Activated B cell treated with CpG ODN at 0.5 μM for 24 hours (primary cell): ENCODE measurements around the gene PDE4B. TPM values are rescaled to one million over a fixed set of nuclear protein-coding genes. Genes with fewer than 3 reads are reported as not detected.
"Not testable (repeated sequence)": the region's sequence is repeated elsewhere in the genome, so short reads cannot be mapped to it uniquely, and the experiment has no call there.

Experiments
- ATAC-seq: fragments of 200-7000 bp; cut with Tn5 transposase; one replicate; pipeline ENCODE4 v1.10.0; 2021; ENCODE audit warnings: low read depth, mild to moderate bottlenecking, moderate library complexity
- CTCF ChIA-PET: fragments of 350-600 bp; sonication (Branson Sonifier 250); formaldehyde crosslinking; loops from one replicate; lab custom pipeline; 2021; ENCODE audit warnings: antibody characterized with exemption; lab: Charles Lee
- POLR2A ChIA-PET: fragments of 350-600 bp; sonication (Branson Sonifier 250); formaldehyde crosslinking; loops from one replicate; lab custom pipeline; 2021; ENCODE audit warnings: antibody characterized with exemption; lab: Charles Lee
- DNase-seq: peaks from one replicate; pipeline ENCODE4 v3.0.0; 2022
- H3K27ac Mint-ChIP-seq: one replicate; pipeline ENCODE4 v1.8.0; 2020; ENCODE audit warnings: mixed read lengths
- H3K27me3 Mint-ChIP-seq: one replicate; pipeline ENCODE4 v1.8.0; 2021; ENCODE audit warnings: mixed read lengths
- H3K36me3 Mint-ChIP-seq: one replicate; pipeline ENCODE4 v1.8.0; 2021; ENCODE audit warnings: low read depth, mixed read lengths
- H3K4me1 Mint-ChIP-seq: one replicate; pipeline ENCODE4 v1.8.0; 2021; ENCODE audit warnings: mixed read lengths
- H3K4me3 Mint-ChIP-seq: one replicate; pipeline ENCODE4 v1.8.0; 2020; ENCODE audit warnings: mild to moderate bottlenecking, mixed read lengths
- H3K9me3 Mint-ChIP-seq: one replicate; pipeline ENCODE4 v1.8.0; 2020; ENCODE audit warnings: mixed read lengths
- CTCF ChIP-seq: fragments of 200-600 bp; IDR thresholded peaks from one replicate; pipeline ENCODE4 v1.8.0; 2022; ENCODE audit warnings: antibody characterized with exemption, mild to moderate bottlenecking
- intact Hi-C: fragments of 100-400 bp; cut with micrococcal nuclease; formaldehyde crosslinking; loops from one replicate; pipeline ENCODE4 v1.15.1; 2024
- total RNA-seq: library from RNA; stranded (reverse); gene quantifications from 2 replicates; pipeline ENCODE4 v1.2.3, GENCODE V29; 2022

PDE4B gene
- total RNA-seq, 1 donor from 2014 or later: 84.1 TPM

GRCh38 chr1:65844296-65844695 is 51.6 kb downstream of the PDE4B start:
- H3K27me3 Mint-ChIP-seq: peaks cover 1% of the 10 kb centered on the region
- ChIA-PET POLR2A (no interaction called here), CTCF (no interaction called here)
- H3K9me3 Mint-ChIP-seq: peaks cover 3% of the 10 kb centered on the region
- intact Hi-C loops: no loop called here
- no peak for DNase-seq
- H3K27ac Mint-ChIP-seq: no peak overlapping the region
- ATAC-seq: no peak
- H3K4me1 Mint-ChIP-seq: no peaks in the 10 kb centered on the region
- no peaks in the 10 kb centered on the region for H3K36me3 Mint-ChIP-seq
- no peak for TF ChIP-seq CTCF
- H3K4me3 Mint-ChIP-seq: no peak overlapping the region

- CTCF ChIA-PET: no interaction called here
- intact Hi-C loops: no loop called here
Observed at GRCh38 chr1:65844821-65845534, 52.3 kb downstream of the PDE4B start.

DNA sequence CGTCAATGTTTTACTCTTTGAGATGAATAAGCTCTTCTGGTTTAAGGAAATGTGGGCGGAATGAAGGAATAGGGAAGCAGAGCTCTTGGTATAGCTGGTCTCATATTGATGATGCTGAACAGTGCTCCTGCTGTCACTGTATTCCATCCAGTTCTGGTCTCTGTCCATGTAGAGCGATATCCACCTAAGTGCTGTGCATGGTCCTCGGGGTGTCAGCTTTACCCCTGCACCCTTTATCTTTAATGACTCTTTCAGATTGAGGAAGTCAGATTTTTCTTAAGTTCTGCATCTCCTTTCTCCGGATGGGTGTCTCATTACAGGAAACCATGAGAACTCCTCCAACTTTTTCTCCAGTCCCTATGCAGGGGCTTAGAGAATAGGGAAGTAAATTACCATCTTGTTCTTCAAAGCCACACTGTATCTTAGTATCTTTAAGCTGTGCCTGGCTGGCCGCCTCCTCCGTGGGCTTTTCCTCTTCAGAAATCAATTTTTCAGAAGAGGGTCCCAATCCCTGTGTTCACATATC is 52.9 kb downstream of the PDE4B start:
- CTCF ChIA-PET: no interaction called here

More at GRCh38 chr1:65844821-65845534, 52.3 kb downstream of the PDE4B start:
- ATAC-seq (no peak), DNase-seq (no peak)
- TF ChIP-seq CTCF: no peak
- H3K4me1 Mint-ChIP-seq: no peaks in the 10 kb centered on the region
- POLR2A ChIA-PET: no interaction called here
- H3K27ac Mint-ChIP-seq: no peak overlapping the region
- H3K27me3 Mint-ChIP-seq: no peaks in the 10 kb centered on the region
- H3K4me3 Mint-ChIP-seq: no peak overlapping the region
- no peaks in the 10 kb centered on the region for H3K36me3 Mint-ChIP-seq
- peaks cover 7% of the 10 kb centered on the region for H3K9me3 Mint-ChIP-seq

DNA sequence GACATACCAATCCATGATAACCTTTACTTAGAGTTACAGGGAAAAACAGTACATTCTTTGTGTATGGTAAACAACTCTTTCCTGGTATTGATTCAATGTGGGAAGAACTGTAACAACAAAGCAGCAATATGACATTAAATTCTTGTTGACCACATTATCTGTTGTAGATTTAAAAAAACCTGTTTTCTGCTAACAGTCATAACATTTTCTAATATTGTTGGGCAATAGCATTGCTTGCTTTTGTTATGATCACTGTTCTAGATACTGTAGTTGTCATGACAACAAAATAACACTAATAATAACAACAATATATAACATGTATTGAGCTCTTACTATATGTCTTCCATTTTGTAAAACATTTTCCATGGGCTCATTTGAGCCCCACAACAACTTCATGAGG is 54.2 kb downstream of the PDE4B start:
- ATAC-seq (no peak), DNase-seq (no peak)
- Mint-ChIP-seq H3K27ac (no peak overlapping the region), H3K4me3 (no peak overlapping the region), H3K9me3 (peaks cover 11% of the 10 kb centered on the region), H3K36me3 (no peaks in the 10 kb centered on the region), H3K4me1 (no peaks in the 10 kb centered on the region), H3K27me3 (no peaks in the 10 kb centered on the region)
- ChIA-PET CTCF (no interaction called here), POLR2A (no interaction called here)
- intact Hi-C loops: no loop called here
- TF ChIP-seq CTCF: no peak

More for the DNA sequence above, 52.9 kb downstream of the PDE4B start:
- intact Hi-C loops: no loop called here
- no peak for TF ChIP-seq CTCF
- H3K4me3 Mint-ChIP-seq: no peak overlapping the region
- no peak overlapping the region for H3K27ac Mint-ChIP-seq
- no peak for ATAC-seq
- peaks cover 11% of the 10 kb centered on the region for H3K9me3 Mint-ChIP-seq
- POLR2A ChIA-PET: no interaction called here
- H3K27me3 Mint-ChIP-seq: no peaks in the 10 kb centered on the region
- H3K36me3 Mint-ChIP-seq: no peaks in the 10 kb centered on the region
- no peak for DNase-seq
- no peaks in the 10 kb centered on the region for H3K4me1 Mint-ChIP-seq

GRCh38 chr1:65850281-65850680 is 57.6 kb downstream of the PDE4B start:
- no peak for TF ChIP-seq CTCF
- Mint-ChIP-seq H3K27ac (no peak overlapping the region), H3K9me3 (peaks cover 15% of the 10 kb centered on the region), H3K36me3 (no peaks in the 10 kb centered on the region), H3K4me1 (no peaks in the 10 kb centered on the region), H3K4me3 (no peak overlapping the region), H3K27me3 (no peaks in the 10 kb centered on the region)
- ChIA-PET POLR2A (no interaction called here), CTCF (no interaction called here)
- intact Hi-C loops: no loop called here
- no peak for ATAC-seq
- DNase-seq: no peak

- ATAC-seq, DNase-seq, H3K36me3 Mint-ChIP-seq, H3K27ac Mint-ChIP-seq, H3K9me3 Mint-ChIP-seq, POLR2A ChIA-PET, CTCF ChIA-PET, H3K4me3 Mint-ChIP-seq, H3K27me3 Mint-ChIP-seq, H3K4me1 Mint-ChIP-seq, intact Hi-C loops: not testable (repeated sequence)
Observed at GRCh38 chr1:65856591-65856990, 63.9 kb downstream of the PDE4B start.
